WTC11 (cell line): ENCODE data around the gene TEC.

Experiments used
- ATF2 ChIP-seq: sonication (generic); formaldehyde crosslinking; IDR thresholded peaks from 2 replicates; pipeline ENCODE4 v1.8.1; 2022; ENCODE audit warnings: low read depth, missing genetic modification reagents, borderline replicate concordance
- ATF3 ChIP-seq: sonication (generic); formaldehyde crosslinking; conservative IDR thresholded peaks from 2 replicates; pipeline ENCODE4 v1.8.1; 2022; ENCODE audit warnings: mild to moderate bottlenecking, missing genetic modification reagents
- CDX4 ChIP-seq: fragments of 250-450 bp; sonication (Bioruptor Pico); IDR thresholded peaks from 2 replicates; pipeline ENCODE4 v1.9.0; 2021; ENCODE audit warnings: moderate library complexity, mild to moderate bottlenecking, inconsistent platforms, borderline replicate concordance
- CTCF ChIP-seq: fragments of 200-600 bp; IDR thresholded peaks from 2 replicates; pipeline ENCODE4 v1.8.0; 2022; ENCODE audit warnings: antibody characterized with exemption
- HMGXB4 ChIP-seq: sonication (generic); formaldehyde crosslinking; IDR thresholded peaks from 2 replicates; pipeline ENCODE4 v1.8.1; 2023; ENCODE audit warnings: mild to moderate bottlenecking, moderate library complexity, missing genetic modification reagents
- MAX ChIP-seq: sonication (generic); formaldehyde crosslinking; IDR thresholded peaks from 2 replicates; pipeline ENCODE4 v1.8.0; 2022; ENCODE audit warnings: mild to moderate bottlenecking, missing genetic modification reagents
- NR2C2 ChIP-seq: sonication (generic); formaldehyde crosslinking; IDR thresholded peaks from 2 replicates; pipeline ENCODE4 v1.8.0; 2022; ENCODE audit warnings: mild to moderate bottlenecking, missing genetic modification reagents
- PREB ChIP-seq: sonication (generic); formaldehyde crosslinking; IDR thresholded peaks from 2 replicates; pipeline ENCODE4 v1.8.1; 2022; ENCODE audit warnings: mild to moderate bottlenecking, missing genetic modification reagents, moderate library complexity, borderline replicate concordance
- SP1 ChIP-seq: sonication (generic); formaldehyde crosslinking; conservative IDR thresholded peaks from 2 replicates; pipeline ENCODE4 v1.8.1; 2022; ENCODE audit warnings: missing genetic modification reagents
- ZNF281 ChIP-seq: sonication (generic); formaldehyde crosslinking; IDR thresholded peaks from 2 replicates; pipeline ENCODE4 v1.8.0; 2023; ENCODE audit warnings: mild to moderate bottlenecking, missing genetic modification reagents
- ZNF416 ChIP-seq: fragments of 250-450 bp; sonication (Bioruptor Pico); IDR thresholded peaks from 2 replicates; pipeline ENCODE4 v1.9.0; 2021; ENCODE audit warnings: mild to moderate bottlenecking, inconsistent platforms

GRCh38 chr4:48235050-48235449 lies 34.6 kb downstream of the TEC start:
- no peak for TF ChIP-seq ZNF281
- TF ChIP-seq HMGXB4 (CRISPR knock-in tag): no peak
- no peak for TF ChIP-seq CDX4
- no peak for TF ChIP-seq CTCF
- no peak for TF ChIP-seq ATF3 (CRISPR knock-in tag)
- TF ChIP-seq ATF2 (CRISPR knock-in tag): no peak
- no peak for TF ChIP-seq PREB (CRISPR knock-in tag)
- no peak for TF ChIP-seq MAX (CRISPR knock-in tag)
- TF ChIP-seq SP1 (CRISPR knock-in tag): no peak
- no peak for TF ChIP-seq ZNF416 (CRISPR knock-in tag)
- no peak for TF ChIP-seq NR2C2
